ENCODE results near the gene FUOM. TPM values are rescaled to one million over a fixed set of nuclear protein-coding genes. Genes with fewer than 3 reads are reported as not detected.

The FUOM gene
- polyA plus RNA-seq, 2 donors = 10.0 to 11.7 TPM

- 86 to 90% methylated on average over 9 of the region's 9 CpGs for WGBS, 2 donors
Measured at GRCh38 chr10:133312769-133313145, 45.1 kb downstream of the FUOM start.

DNA sequence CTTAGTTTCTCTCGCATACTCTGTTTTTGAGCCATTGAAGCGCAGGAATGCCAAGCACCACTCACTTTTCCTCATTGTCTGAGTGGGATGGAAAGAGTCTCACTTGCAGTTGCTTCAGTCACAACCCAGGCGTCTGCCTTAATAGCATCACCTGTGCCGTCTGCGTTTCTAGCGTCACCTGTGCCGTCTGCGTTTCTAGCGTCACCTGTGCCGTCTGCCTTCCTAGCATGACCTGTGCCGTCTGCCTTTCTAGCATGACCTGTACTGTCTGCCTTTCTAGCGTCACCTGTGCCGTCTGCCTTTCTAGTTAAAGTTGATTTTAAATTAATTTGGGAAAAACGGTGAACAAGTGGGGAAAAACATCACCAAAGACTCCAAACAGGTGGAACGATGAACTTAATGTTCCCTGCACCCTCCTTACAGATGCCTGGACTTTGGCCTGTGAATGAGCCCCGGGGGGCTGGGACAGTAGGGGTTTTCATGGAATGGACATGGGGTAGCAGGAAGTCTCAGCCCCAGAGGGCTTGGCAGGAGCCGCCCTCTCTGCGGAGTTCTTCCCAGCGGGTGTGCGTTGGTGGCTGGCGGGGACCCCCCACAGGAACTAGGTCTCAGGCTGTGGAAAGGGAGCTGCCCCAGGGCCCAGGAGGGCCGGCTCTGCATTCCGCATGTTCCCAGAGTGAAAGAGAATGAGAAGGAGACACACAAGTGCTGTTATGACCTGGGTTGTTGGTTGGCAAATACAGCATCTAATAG, 45.6 kb downstream of the FUOM start:
- Histone ChIP-seq H3K9me3 (ENCODE audit: control insufficient read depth in 2 of 2, insufficient read depth in 1 of 2, low read depth in 1 of 2, low read length in 1 of 2) (peaks cover 0 to 3% of the 10 kb centered on the region in 2 donors), H3K27me3 (ENCODE audit: control insufficient read depth in 1 of 2, insufficient read depth in 2 of 2, low read length in 2 of 2) (no peaks in the 10 kb centered on the region), H3K27ac (ENCODE audit: low read depth in 2 of 2, low read length in 1 of 2) (no peak overlapping the region), H3K4me1 (ENCODE audit: control insufficient read depth in 2 of 2, insufficient read depth in 2 of 2, low read length in 1 of 2) (peaks cover 0 to 3% of the 10 kb centered on the region in 2 donors), H3K4me3 (ENCODE audit: low read depth in 1 of 2, low read length in 2 of 2) (no peak overlapping the region), H3K36me3 (ENCODE audit: control insufficient read depth in 2 of 2, insufficient read depth in 2 of 2, low read length in 1 of 2) (peaks cover 0 to 8% of the 10 kb centered on the region in 2 donors)
- 92 to 93% methylated on average over 23 of the region's 23 CpGs for WGBS, 2 donors

More at GRCh38 chr10:133312769-133313145, 45.1 kb downstream of the FUOM start:
- H3K27ac ChIP-seq (ENCODE audit: low read depth in 2 of 2, low read length in 1 of 2) = no peak overlapping the region
- peaks cover 0 to 8% of the 10 kb centered on the region in 2 donors for H3K36me3 ChIP-seq (ENCODE audit: control insufficient read depth in 2 of 2, insufficient read depth in 2 of 2, low read length in 1 of 2)
- H3K4me1 ChIP-seq (ENCODE audit: control insufficient read depth in 2 of 2, insufficient read depth in 2 of 2, low read length in 1 of 2) = peaks cover 0 to 2% of the 10 kb centered on the region in 2 donors
- H3K27me3 ChIP-seq (ENCODE audit: control insufficient read depth in 1 of 2, insufficient read depth in 2 of 2, low read length in 2 of 2) = no peaks in the 10 kb centered on the region
- H3K4me3 ChIP-seq (ENCODE audit: low read depth in 1 of 2, low read length in 2 of 2) = no peak overlapping the region
- peaks cover 0 to 3% of the 10 kb centered on the region in 2 donors for H3K9me3 ChIP-seq (ENCODE audit: control insufficient read depth in 2 of 2, insufficient read depth in 1 of 2, low read depth in 1 of 2, low read length in 1 of 2)

DNA sequence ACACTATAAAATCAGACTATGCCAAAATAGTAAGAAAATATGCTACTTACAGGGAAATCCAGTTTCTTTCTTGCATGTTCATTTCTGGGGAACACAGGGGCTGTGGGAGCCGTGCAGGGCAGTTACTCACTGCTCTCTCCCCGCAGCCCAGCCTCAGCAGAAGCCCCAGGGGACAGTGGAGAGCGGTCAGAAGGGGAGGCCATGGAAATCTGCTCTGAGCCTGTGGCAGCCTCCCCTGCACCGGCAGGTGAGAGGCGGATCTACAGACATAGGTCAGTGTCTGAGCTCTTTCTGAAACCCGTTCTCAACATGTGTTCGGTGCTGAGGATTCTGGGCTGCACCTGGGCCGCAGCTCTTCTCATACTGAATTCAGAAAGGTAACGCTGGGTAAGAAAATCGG, 46.2 kb downstream of the FUOM start:
- no peak overlapping the region for H3K4me3 ChIP-seq (ENCODE audit: low read depth in 1 of 2, low read length in 2 of 2)
- 92 to 95% methylated on average over 10 of the region's 10 CpGs for WGBS, 2 donors
- H3K9me3 ChIP-seq (ENCODE audit: control insufficient read depth in 2 of 2, insufficient read depth in 1 of 2, low read depth in 1 of 2, low read length in 1 of 2) = peaks cover 0 to 3% of the 10 kb centered on the region in 2 donors
- no peaks in the 10 kb centered on the region for H3K27me3 ChIP-seq (ENCODE audit: control insufficient read depth in 1 of 2, insufficient read depth in 2 of 2, low read length in 2 of 2)
- H3K36me3 ChIP-seq (ENCODE audit: control insufficient read depth in 2 of 2, insufficient read depth in 2 of 2, low read length in 1 of 2) = peaks cover 0 to 8% of the 10 kb centered on the region in 2 donors
- no peak overlapping the region for H3K27ac ChIP-seq (ENCODE audit: low read depth in 2 of 2, low read length in 1 of 2)
- H3K4me1 ChIP-seq (ENCODE audit: control insufficient read depth in 2 of 2, insufficient read depth in 2 of 2, low read length in 1 of 2) = peaks cover 0 to 8% of the 10 kb centered on the region in 2 donors

- Histone ChIP-seq H3K4me3 (ENCODE audit: low read depth in 1 of 2, low read length in 2 of 2) (no peak overlapping the region), H3K9me3 (ENCODE audit: control insufficient read depth in 2 of 2, insufficient read depth in 1 of 2, low read depth in 1 of 2, low read length in 1 of 2) (peaks cover 0 to under 1% of the 10 kb centered on the region in 2 donors), H3K36me3 (ENCODE audit: control insufficient read depth in 2 of 2, insufficient read depth in 2 of 2, low read length in 1 of 2) (peaks cover 1 to 8% of the 10 kb centered on the region in 2 donors), H3K27me3 (ENCODE audit: control insufficient read depth in 1 of 2, insufficient read depth in 2 of 2, low read length in 2 of 2) (no peaks in the 10 kb centered on the region), H3K27ac (ENCODE audit: low read depth in 2 of 2, low read length in 1 of 2) (no peak overlapping the region), H3K4me1 (ENCODE audit: control insufficient read depth in 2 of 2, insufficient read depth in 2 of 2, low read length in 1 of 2) (peaks cover 0 to 8% of the 10 kb centered on the region in 2 donors)
- WGBS, 2 donors = 95 to 97% methylated on average over 8 of the region's 8 CpGs
Measured at GRCh38 chr10:133310789-133311188, 47.0 kb downstream of the FUOM start.

- WGBS, 2 donors = 96 to 97% methylated on average over 16 of the region's 16 CpGs
- Histone ChIP-seq H3K4me1 (ENCODE audit: control insufficient read depth in 2 of 2, insufficient read depth in 2 of 2, low read length in 1 of 2) (peaks cover 0 to 8% of the 10 kb centered on the region in 2 donors), H3K36me3 (ENCODE audit: control insufficient read depth in 2 of 2, insufficient read depth in 2 of 2, low read length in 1 of 2) (peaks cover 3 to 12% of the 10 kb centered on the region in 2 donors), H3K9me3 (ENCODE audit: control insufficient read depth in 2 of 2, insufficient read depth in 1 of 2, low read depth in 1 of 2, low read length in 1 of 2) (no peaks in the 10 kb centered on the region), H3K27ac (ENCODE audit: low read depth in 2 of 2, low read length in 1 of 2) (no peak overlapping the region), H3K4me3 (ENCODE audit: low read depth in 1 of 2, low read length in 2 of 2) (no peak overlapping the region), H3K27me3 (ENCODE audit: control insufficient read depth in 1 of 2, insufficient read depth in 2 of 2, low read length in 2 of 2) (no peaks in the 10 kb centered on the region)
Measured at GRCh38 chr10:133310399-133310755, 47.4 kb downstream of the FUOM start.

- Histone ChIP-seq H3K4me1 (ENCODE audit: control insufficient read depth in 2 of 2, insufficient read depth in 2 of 2, low read length in 1 of 2) (peaks cover 0 to 8% of the 10 kb centered on the region in 2 donors), H3K4me3 (ENCODE audit: low read depth in 1 of 2, low read length in 2 of 2) (no peak overlapping the region), H3K9me3 (ENCODE audit: control insufficient read depth in 2 of 2, insufficient read depth in 1 of 2, low read depth in 1 of 2, low read length in 1 of 2) (no peaks in the 10 kb centered on the region), H3K36me3 (ENCODE audit: control insufficient read depth in 2 of 2, insufficient read depth in 2 of 2, low read length in 1 of 2) (peaks cover 3 to 12% of the 10 kb centered on the region in 2 donors), H3K27ac (ENCODE audit: low read depth in 2 of 2, low read length in 1 of 2) (peak overlapping the region in 1 of 2 donors; percentile 48), H3K27me3 (ENCODE audit: control insufficient read depth in 1 of 2, insufficient read depth in 2 of 2, low read length in 2 of 2) (no peaks in the 10 kb centered on the region)
- 77 to 88% methylated on average over 33 of the region's 33 CpGs for WGBS, 2 donors
Measured at GRCh38 chr10:133309720-133310398, 48.0 kb downstream of the FUOM start.

- H3K9me3 ChIP-seq (ENCODE audit: control insufficient read depth in 2 of 2, insufficient read depth in 1 of 2, low read depth in 1 of 2, low read length in 1 of 2) = no peaks in the 10 kb centered on the region
- peak overlapping the region; percentile 89 to 91 for H3K4me3 ChIP-seq (ENCODE audit: low read depth in 1 of 2, low read length in 2 of 2)
- H3K27ac ChIP-seq (ENCODE audit: low read depth in 2 of 2, low read length in 1 of 2) = peak overlapping the region; percentile 98 to 99
- peaks cover 3 to 12% of the 10 kb centered on the region in 2 donors for H3K36me3 ChIP-seq (ENCODE audit: control insufficient read depth in 2 of 2, insufficient read depth in 2 of 2, low read length in 1 of 2)
- no peaks in the 10 kb centered on the region for H3K27me3 ChIP-seq (ENCODE audit: control insufficient read depth in 1 of 2, insufficient read depth in 2 of 2, low read length in 2 of 2)
- peaks cover 0 to 8% of the 10 kb centered on the region in 2 donors for H3K4me1 ChIP-seq (ENCODE audit: control insufficient read depth in 2 of 2, insufficient read depth in 2 of 2, low read length in 1 of 2)
- 23% methylated on average over 42 to 46 of the region's 46 CpGs for WGBS, 2 donors
Measured at GRCh38 chr10:133309100-133309719, 48.6 kb downstream of the FUOM start.

GRCh38 chr10:133308421-133309099, 49.3 kb downstream of the FUOM start, which contains the start of the genes TUBGCP2 and ZNF511:
TUBGCP2 (minus strand) TSS chr10:133308872; CDS start chr10:133302941, 5,931 bp downstream.
ZNF511 (plus strand) TSS chr10:133308914; CDS start chr10:133308944, 30 bp downstream.
- H3K27me3 ChIP-seq (ENCODE audit: control insufficient read depth in 1 of 2, insufficient read depth in 2 of 2, low read length in 2 of 2) = no peaks in the 10 kb centered on the region
- peak within 1 kb of the TSS; percentile 98 to 99 for H3K27ac ChIP-seq (ENCODE audit: low read depth in 2 of 2, low read length in 1 of 2)
- H3K4me3 ChIP-seq (ENCODE audit: low read depth in 1 of 2, low read length in 2 of 2) = peak within 1 kb of the TSS; percentile 89 to 91
- peaks cover 0 to 8% of the 10 kb centered on the region in 2 donors for H3K4me1 ChIP-seq (ENCODE audit: control insufficient read depth in 2 of 2, insufficient read depth in 2 of 2, low read length in 1 of 2)
- 0 to 1% methylated on average over 68 to 89 of the region's 89 CpGs for WGBS, 2 donors
- H3K9me3 ChIP-seq (ENCODE audit: control insufficient read depth in 2 of 2, insufficient read depth in 1 of 2, low read depth in 1 of 2, low read length in 1 of 2) = no peaks in the 10 kb centered on the region
- H3K36me3 ChIP-seq (ENCODE audit: control insufficient read depth in 2 of 2, insufficient read depth in 2 of 2, low read length in 1 of 2) = peaks cover 3 to 12% of the 10 kb centered on the region in 2 donors
